PC-9 (cell line): ENCODE measurements around the gene PNMA8B. TPM values are rescaled to one million over a fixed set of nuclear protein-coding genes. Genes with fewer than 3 reads are reported as not detected.
"Not testable (repeated sequence)": the region's sequence is repeated elsewhere in the genome, so short reads cannot be mapped to it uniquely, and the experiment has no call there.

Experiments
- BruUV-seq: library from RNA; stranded (reverse); fragments of 400-500 nt; replicated peaks from 2 replicates; lab custom pipeline; 2021; lab: Mats Ljungman, UMichigan
- CTCF ChIA-PET: fragments of 300-600 bp; sonication (Branson Sonifier 250); formaldehyde crosslinking; loops from one replicate; lab custom pipeline; 2022; ENCODE audit warnings: antibody characterized with exemption; lab: Charles Lee
- POLR2A ChIA-PET: fragments of 300-600 bp; sonication (Branson Sonifier 250); formaldehyde crosslinking; loops from one replicate; lab custom pipeline; 2022; ENCODE audit warnings: antibody characterized with exemption; ENCODE audit not compliant: unreplicated experiment; lab: Charles Lee
- DNase-seq, 2 experiments: peaks; one replicate each; pipeline versions ENCODE4 v3.0.0 to v3.0.0-alpha.2; 2015 to 2022; ENCODE audit warnings: mixed read lengths in 1 of 2
- H2AFZ ChIP-seq: fragments of 200-600 bp; sonication (generic); 2 replicates; pipeline ENCODE4 v1.8.1; 2017; ENCODE audit warnings: antibody characterized with exemption
- H3F3A ChIP-seq: fragments of 200-600 bp; sonication (generic); 2 replicates; pipeline ENCODE4 v1.8.1; 2017; ENCODE audit warnings: antibody characterized with exemption, mild to moderate bottlenecking, low read depth; ENCODE audit not compliant: insufficient read depth
- H3K27ac ChIP-seq: fragments of 200-600 bp; sonication (generic); 2 replicates; pipeline ENCODE4 v1.6.1; 2016; ENCODE audit warnings: mixed run types
- H3K27me3 ChIP-seq: fragments of 200-600 bp; sonication (generic); 2 replicates; pipeline ENCODE4 v1.6.1; 2016; ENCODE audit warnings: low read depth, mixed run types; ENCODE audit not compliant: insufficient read depth
- H3K36me3 ChIP-seq: fragments of 200-600 bp; sonication (generic); 2 replicates; pipeline ENCODE4 v1.6.1; 2016; ENCODE audit warnings: low read depth, mixed run types
- H3K4me1 ChIP-seq: fragments of 200-600 bp; sonication (generic); replicated peaks from 2 replicates; pipeline ENCODE4 v1.6.1; 2016; ENCODE audit warnings: mixed run types; ENCODE audit not compliant: insufficient read depth
- H3K4me2 ChIP-seq: fragments of 200-600 bp; sonication (generic); 2 replicates; pipeline ENCODE4 v1.6.1; 2017; ENCODE audit warnings: mixed run types
- H3K4me3 ChIP-seq: fragments of 200-600 bp; sonication (generic); 2 replicates; pipeline ENCODE4 v1.6.1; 2016; ENCODE audit warnings: mixed run types
- H3K79me2 ChIP-seq: fragments of 200-600 bp; sonication (generic); 2 replicates; pipeline ENCODE4 v1.6.1; 2017; ENCODE audit warnings: low read depth, mixed run types
- H3K9me2 ChIP-seq: fragments of 200-600 bp; sonication (generic); 2 replicates; pipeline ENCODE4 v1.8.1; 2017; ENCODE audit warnings: mild to moderate bottlenecking; ENCODE audit not compliant: insufficient read depth
- H3K9me3 ChIP-seq: fragments of 200-600 bp; sonication (generic); 2 replicates; pipeline ENCODE4 v1.8.1; 2016; ENCODE audit warnings: low read depth; ENCODE audit not compliant: insufficient read depth
- H4K20me1 ChIP-seq: fragments of 200-600 bp; sonication (generic); 2 replicates; pipeline ENCODE4 v1.8.1; 2017; ENCODE audit not compliant: insufficient read depth
- CTCF ChIP-seq: fragments of 200-600 bp; sonication (generic); conservative IDR thresholded peaks from 2 replicates; pipeline ENCODE4 v1.6.1; 2017; ENCODE audit warnings: mixed run types, antibody characterized with exemption, mild to moderate bottlenecking, moderate library complexity
- EZH2 ChIP-seq: fragments of 200-600 bp; sonication (generic); IDR thresholded peaks from 2 replicates; pipeline ENCODE4 v1.8.0; 2017; ENCODE audit warnings: antibody characterized with exemption, low read depth
- intact Hi-C: fragments of 100-400 bp; cut with micrococcal nuclease; formaldehyde crosslinking; loops from one replicate; pipeline ENCODE4 v1.10.0; 2022; ENCODE audit not compliant: unreplicated experiment
- total RNA-seq: library from RNA; stranded (reverse); gene quantifications from 2 replicates; pipeline ENCODE4 v1.2.3, GENCODE V29; 2021

The PNMA8B gene
- total RNA-seq, 1 experiment from 2014 or later: not detected

- Histone ChIP-seq H3K9me3 (no peaks in the 10 kb centered on the region), H2AFZ (no peak overlapping the region), H3K36me3 (no peaks in the 10 kb centered on the region), H3K4me2 (no peak overlapping the region), H3K4me3 (no peak overlapping the region), H3K4me1 (peaks cover 8% of the 10 kb centered on the region; the same call in 1 of the 2 replicates), H3K27me3 (0 out of 2 replicates have a peak, but pooled peaks cover 4% of the 10 kb centered on the region), H3K79me2 (no peaks in the 10 kb centered on the region), H3K27ac (no peak overlapping the region), H4K20me1 (no peaks in the 10 kb centered on the region), H3F3A (peaks cover 5% of the 10 kb centered on the region; the same call in 1 of the 2 replicates), H3K9me2 (no peaks in the 10 kb centered on the region)
- POLR2A ChIA-PET: interaction anchor here (0.6 kb wide), 1 partner anchor 72 kb away, joined by 3 read pairs; the partner anchor contains the start of gene CALM3
- no peak for DNase-seq
- BruUV-seq: no TSS peak
- intact Hi-C loops: loop anchor here (1.0 to 5.0 kb wide), 2 partner anchors 133 to 223 kb away; no protein-coding TSS in a partner anchor
- CTCF ChIA-PET: interaction anchor here (0.5 to 2.1 kb wide), 4 partner anchors 14 to 214 kb away, joined by 3 to 7 read pairs (median 4); partner anchors contain the start of gene DACT3
- TF ChIP-seq CTCF (no peak), EZH2 (no peak)
These were observed 33.2 kb upstream of the PNMA8B start for GRCh38 chr19:46528601-46529590.

GRCh38 chr19:46526801-46527200, 31.1 kb upstream of the PNMA8B start:
- H3K4me2 ChIP-seq, H2AFZ ChIP-seq, BruUV-seq, H3K4me1 ChIP-seq, H3K27me3 ChIP-seq, H3K9me3 ChIP-seq, H3K9me2 ChIP-seq, POLR2A ChIA-PET, H3K36me3 ChIP-seq, H3K79me2 ChIP-seq, H3K4me3 ChIP-seq, H3K27ac ChIP-seq, H3F3A ChIP-seq, DNase-seq, H4K20me1 ChIP-seq: not testable (repeated sequence)
- CTCF ChIA-PET: interaction anchor here (0.5 kb wide), 1 partner anchor 10 kb away, joined by 5 read pairs; no protein-coding TSS in a partner anchor
- intact Hi-C loops: loop anchor here (5.0 kb wide), 1 partner anchor 226 kb away; no protein-coding TSS in a partner anchor

GRCh38 chr19:46524308-46524707, 28.6 kb upstream of the PNMA8B start:
- Histone ChIP-seq H3K79me2 (no peaks in the 10 kb centered on the region), H3K36me3 (no peaks in the 10 kb centered on the region), H3K9me2 (no peaks in the 10 kb centered on the region), H3K27me3 (peaks cover 4% of the 10 kb centered on the region; the same call in 1 of the 2 replicates), H3K4me3 (no peak overlapping the region), H3K9me3 (no peaks in the 10 kb centered on the region), H2AFZ (no peak overlapping the region), H3K27ac (no peak overlapping the region), H3K4me2 (no peak overlapping the region), H4K20me1 (no peaks in the 10 kb centered on the region), H3F3A (no peaks in the 10 kb centered on the region), H3K4me1 (no peaks in the 10 kb centered on the region)
- POLR2A ChIA-PET: no interaction called here
- DNase-seq: no peak
- CTCF ChIA-PET: interaction anchor here (1.1 kb wide), 1 partner anchor 18 kb away, joined by 17 read pairs; no protein-coding TSS in a partner anchor
- intact Hi-C loops: no loop called here
- no TSS peak for BruUV-seq
- TF ChIP-seq EZH2: no peak
- no peak for TF ChIP-seq CTCF

- H2AFZ ChIP-seq, H3F3A ChIP-seq, H3K79me2 ChIP-seq, H3K27ac ChIP-seq, H3K27me3 ChIP-seq, H3K9me2 ChIP-seq, H3K9me3 ChIP-seq, H3K36me3 ChIP-seq, BruUV-seq, H3K4me1 ChIP-seq, H3K4me2 ChIP-seq, H4K20me1 ChIP-seq, H3K4me3 ChIP-seq, POLR2A ChIA-PET, DNase-seq, intact Hi-C loops: not testable (repeated sequence)
- CTCF ChIA-PET: interaction anchor here (0.6 to 1.1 kb wide), 2 partner anchors 73 to 115 kb away, joined by 5 to 21 read pairs; no protein-coding TSS in a partner anchor
These were observed 27.3 kb upstream of the PNMA8B start for GRCh38 chr19:46522988-46523387.
